GM23338 (cell line): Measurements from ENCODE around the gene ABCA12. TPM values are rescaled to one million over a fixed set of nuclear protein-coding genes. Genes with fewer than 3 reads are reported as not detected.

Experiments used
- ATAC-seq: fragments of 200-7000 bp; cut with Tn5 transposase; 3 replicates; pipeline ENCODE4 v1.9.1; 2020
- DNase-seq: peaks from one replicate; pipeline ENCODE4 v3.0.0-alpha.2; 2015; ENCODE audit warnings: low spot score
- H2AFZ ChIP-seq: fragments of 200-600 bp; sonication (generic); 2 replicates; pipeline ENCODE4 v1.8.0; 2016; ENCODE audit warnings: antibody characterized with exemption, mild to moderate bottlenecking, moderate library complexity
- H3F3A ChIP-seq: fragments of 200-600 bp; sonication (generic); replicated peaks from 2 replicates; pipeline ENCODE4 v1.8.0; 2017; ENCODE audit warnings: antibody characterized with exemption, mixed run types, low read depth
- H3K27ac ChIP-seq: fragments of 200-600 bp; sonication (generic); 2 replicates; pipeline ENCODE4 v1.6.1; 2016; ENCODE audit warnings: low read depth
- H3K27me3 ChIP-seq: fragments of 200-600 bp; sonication (generic); 2 replicates; pipeline ENCODE4 v1.8.0; 2016; ENCODE audit warnings: mild to moderate bottlenecking, mixed run types, moderate library complexity; ENCODE audit not compliant: insufficient read depth
- H3K36me3 ChIP-seq: fragments of 200-600 bp; sonication (generic); 2 replicates; pipeline ENCODE4 v1.8.0; 2016; ENCODE audit warnings: mild to moderate bottlenecking; ENCODE audit not compliant: insufficient read depth
- H3K4me1 ChIP-seq: fragments of 200-600 bp; sonication (generic); 2 replicates; pipeline ENCODE4 v1.8.0; 2016; ENCODE audit warnings: mild to moderate bottlenecking, moderate library complexity; ENCODE audit not compliant: insufficient read depth
- H3K4me2 ChIP-seq: fragments of 200-600 bp; sonication (generic); 2 replicates; pipeline ENCODE4 v1.7.1; 2017; ENCODE audit warnings: mixed run types
- H3K4me3 ChIP-seq: fragments of 200-600 bp; sonication (generic); 2 replicates; pipeline ENCODE4 v1.6.1; 2016; ENCODE audit warnings: mixed run types
- H3K79me2 ChIP-seq: fragments of 200-600 bp; sonication (generic); replicated peaks from 2 replicates; pipeline ENCODE4 v1.8.0; 2017; ENCODE audit warnings: mild to moderate bottlenecking; ENCODE audit not compliant: insufficient read depth
- H3K9me2 ChIP-seq: fragments of 200-600 bp; sonication (generic); 2 replicates; pipeline ENCODE4 v1.8.0; 2017; ENCODE audit not compliant: insufficient read depth
- H4K20me1 ChIP-seq: fragments of 200-600 bp; sonication (generic); replicated peaks from 2 replicates; pipeline ENCODE4 v1.8.0; 2017; ENCODE audit warnings: mild to moderate bottlenecking; ENCODE audit not compliant: insufficient read depth
- H3K27ac Mint-ChIP-seq: 2 replicates; pipeline ENCODE4 v1.8.0; 2020; ENCODE audit warnings: inconsistent platforms, mild to moderate bottlenecking, moderate library complexity, mixed read lengths
- H3K27me3 Mint-ChIP-seq: 3 replicates; pipeline ENCODE4 v1.8.0; 2022; ENCODE audit warnings: low read depth, mild to moderate bottlenecking, moderate library complexity, mixed read lengths, inconsistent platforms; ENCODE audit not compliant: insufficient read depth, poor library complexity
- H3K36me3 Mint-ChIP-seq: 3 replicates; pipeline ENCODE4 v1.8.0; 2021; ENCODE audit warnings: low read depth, mild to moderate bottlenecking, inconsistent platforms, moderate library complexity, mixed read lengths
- H3K4me1 Mint-ChIP-seq: 3 replicates; pipeline ENCODE4 v1.8.0; 2020; ENCODE audit warnings: mild to moderate bottlenecking, inconsistent platforms, mixed read lengths
- H3K4me3 Mint-ChIP-seq: 3 replicates; pipeline ENCODE4 v1.8.0; 2021; ENCODE audit warnings: moderate library complexity, mild to moderate bottlenecking, inconsistent platforms, mixed read lengths
- H3K9me3 Mint-ChIP-seq: 3 replicates; pipeline ENCODE4 v1.8.0; 2020; ENCODE audit warnings: moderate library complexity, mild to moderate bottlenecking, inconsistent platforms, mixed read lengths
- CREB1 ChIP-seq: fragments of 250-450 bp; sonication (Bioruptor Pico); IDR thresholded peaks from 2 replicates; pipeline ENCODE4 v1.5.0; 2020; ENCODE audit warnings: low read depth, mild to moderate bottlenecking, moderate library complexity
- CTCF ChIP-seq, 2 experiments: fragments of 200-600 bp in 1 of 2; sonication (generic) in 1 of 2; conservative IDR thresholded peaks; 2 replicates each; pipeline versions ENCODE4 v1.5.1 to v1.6.1; 2016 to 2017; ENCODE audit warnings: antibody characterized with exemption in 2 of 2, low read depth in 2 of 2, mild to moderate bottlenecking in 2 of 2, moderate library complexity in 1 of 2
- ETS1 ChIP-seq: IDR thresholded peaks from 2 replicates; pipeline ENCODE4 v1.6.1; 2016; ENCODE audit warnings: antibody characterized with exemption
- EZH2 ChIP-seq: fragments of 200-600 bp; sonication (generic); IDR thresholded peaks from one replicate; pipeline ENCODE4 v1.8.0; 2017; ENCODE audit warnings: antibody characterized with exemption, mild to moderate bottlenecking, low read depth; ENCODE audit not compliant: unreplicated experiment
- EZH2phosphoT487 ChIP-seq: fragments of 200-600 bp; sonication (generic); IDR thresholded peaks from one replicate; pipeline ENCODE4 v1.8.1; 2018; ENCODE audit warnings: antibody characterized with exemption; ENCODE audit not compliant: unreplicated experiment
- JUNB ChIP-seq: IDR thresholded peaks from one replicate; pipeline ENCODE4 v1.6.1; 2016; ENCODE audit warnings: antibody characterized with exemption; ENCODE audit not compliant: unreplicated experiment
- NANOG ChIP-seq: IDR thresholded peaks from 2 replicates; pipeline ENCODE4 v1.6.1; 2016; ENCODE audit warnings: antibody characterized with exemption, borderline replicate concordance
- POLR2AphosphoS5 ChIP-seq: IDR thresholded peaks from 2 replicates; pipeline ENCODE4 v1.6.1; 2016; ENCODE audit warnings: antibody characterized with exemption, low read depth
- REST ChIP-seq: IDR thresholded peaks from one replicate; pipeline ENCODE4 v1.6.1; 2018; ENCODE audit warnings: antibody characterized with exemption; ENCODE audit not compliant: unreplicated experiment
- STAT1 ChIP-seq: IDR thresholded peaks from one replicate; pipeline ENCODE4 v1.6.1; 2016; ENCODE audit warnings: antibody characterized with exemption; ENCODE audit not compliant: unreplicated experiment
- ZNF114 ChIP-seq: fragments of 250-450 bp; sonication (Bioruptor Pico); IDR thresholded peaks from 2 replicates; pipeline ENCODE4 v1.5.0; 2020; ENCODE audit warnings: mild to moderate bottlenecking, moderate library complexity
- ZNF331 ChIP-seq: fragments of 250-450 bp; sonication (Bioruptor Pico); IDR thresholded peaks from 2 replicates; pipeline ENCODE4 v1.5.0; 2020; ENCODE audit warnings: low read depth, mild to moderate bottlenecking, moderate library complexity
- ZNF462 ChIP-seq: fragments of 250-450 bp; sonication (Bioruptor Pico); IDR thresholded peaks from 2 replicates; pipeline ENCODE4 v1.5.0; 2020; ENCODE audit warnings: mild to moderate bottlenecking, moderate library complexity
- polyA plus RNA-seq: library from polyadenylated mRNA; unstranded; fragments of >200 nt; fragmentation: Nextera tagmentation; extraction: Ambion mirVana; gene quantifications from 2 replicates; pipeline ENCODE4 v1.2.1, GENCODE V29; 2016
- total RNA-seq: library from RNA; depleted of rRNA; stranded (reverse); fragments of >200 nt; shearing (Covaris generic); gene quantifications from 2 replicates; pipeline ENCODE4 v1.2.3, GENCODE V29; 2014

The ABCA12 gene
- total and polyA plus RNA-seq, 2 experiments from 2014 or later, result 0.05 to 0.10 TPM

GRCh38 chr2:215084080-215084479 lies 54.3 kb downstream of the ABCA12 start:
- Histone ChIP-seq H3K27me3 (no peaks in the 10 kb centered on the region), H3K27ac (no peak overlapping the region), H4K20me1 (no peaks in the 10 kb centered on the region), H3F3A (no peaks in the 10 kb centered on the region), H2AFZ (no peak overlapping the region), H3K4me3 (no peak overlapping the region), H3K4me1 (no peaks in the 10 kb centered on the region), H3K79me2 (no peaks in the 10 kb centered on the region), H3K36me3 (no peaks in the 10 kb centered on the region; the same call in 1 of the 2 replicates), H3K9me2 (no peaks in the 10 kb centered on the region), H3K4me2 (no peak overlapping the region)
- no peak for DNase-seq
- TF ChIP-seq JUNB (no peak), EZH2phosphoT487 (no peak), EZH2 (no peak), ETS1 (no peak), ZNF462 (CRISPR knock-in tag) (no peak), STAT1 (no peak), ZNF331 (no peak), CREB1 (CRISPR knock-in tag) (no peak), ZNF114 (no peak), POLR2AphosphoS5 (no peak), REST (no peak), CTCF (conservative IDR thresholded peaks at IDR 0.05; ENCODE audit: low read depth in 2 of 2) (no peak), NANOG (no peak)
- Mint-ChIP-seq H3K4me3 (no peak overlapping the region), H3K4me1 (no peaks in the 10 kb centered on the region), H3K9me3 (no peaks in the 10 kb centered on the region), H3K27me3 (peaks cover 2% of the 10 kb centered on the region), H3K27ac (no peak overlapping the region), H3K36me3 (no peaks in the 10 kb centered on the region)
- no peak for ATAC-seq
